Stimulated activated CD8-positive, alpha-beta memory T cell treated with anti-CD3 and anti-CD28 coated beads, Interleukin-4, amount 100 ng/mL, for 1 hour (primary cell): ENCODE measurements around the gene LYZL6.
"Not testable (repeated sequence)": the region's sequence is repeated elsewhere in the genome, so short reads cannot be mapped to it uniquely, and the experiment has no call there.

Experiments
- DNase-seq, 2 donors: peaks; one replicate each; pipeline ENCODE4 v3.0.0-alpha.2; 2020; ENCODE audit warnings: low read depth in 2 of 2, low spot score in 1 of 2

The LYZL6 gene

DNA sequence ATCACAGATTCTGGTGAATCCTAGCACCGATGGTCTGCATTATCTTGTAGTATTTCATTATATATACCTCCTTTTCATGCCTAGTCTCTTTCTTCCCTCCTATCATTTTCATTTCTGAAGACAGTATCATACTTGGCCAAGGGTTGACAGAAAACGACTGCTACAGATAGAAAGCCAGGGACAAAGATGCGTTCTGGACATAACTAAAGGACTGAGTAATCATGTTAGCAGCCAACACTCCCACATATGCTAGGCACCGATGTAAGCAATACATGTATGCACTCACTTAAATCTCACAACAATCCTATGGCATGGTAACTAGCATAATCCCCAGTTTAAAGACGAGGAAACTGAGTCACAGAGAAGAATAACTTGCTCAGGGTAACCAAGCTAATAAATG is 35.8 kb downstream of the LYZL6 start:
- DNase-seq: no peak

DNA sequence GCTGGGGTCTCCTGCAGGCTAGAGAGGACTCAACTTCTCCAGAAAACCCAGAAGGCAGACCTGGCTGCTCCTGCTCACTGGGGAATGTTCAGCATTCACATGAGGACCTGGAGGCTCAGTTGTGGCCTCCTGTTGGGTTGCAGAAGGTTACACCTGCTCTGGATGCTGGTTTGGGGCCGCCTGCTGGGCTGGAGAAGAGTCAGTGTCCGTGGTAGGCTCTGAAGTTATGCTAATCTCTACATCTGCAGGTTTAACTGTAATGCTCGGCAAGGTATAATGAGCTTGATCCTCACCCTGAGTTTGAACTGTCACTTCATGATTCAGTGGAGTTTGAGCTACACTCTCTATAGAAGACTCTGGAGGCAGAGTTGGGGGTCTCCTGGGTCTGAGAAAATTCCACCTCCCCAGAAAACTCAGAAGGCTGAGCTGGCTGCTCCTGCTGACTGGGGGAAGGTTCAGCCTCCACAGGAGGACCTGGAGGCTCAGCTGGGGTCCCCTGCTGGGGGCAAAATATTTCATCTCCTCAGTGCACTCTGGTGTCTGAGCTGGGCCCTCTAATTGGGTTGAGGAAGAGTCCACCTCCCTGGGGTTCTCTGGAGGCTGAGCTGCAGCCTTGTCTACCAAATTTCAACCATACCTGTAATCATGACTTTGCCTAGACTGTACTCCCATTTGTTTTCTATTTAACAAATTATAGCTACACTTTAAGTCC is 36.4 kb downstream of the LYZL6 start:
- no peak for DNase-seq

DNA sequence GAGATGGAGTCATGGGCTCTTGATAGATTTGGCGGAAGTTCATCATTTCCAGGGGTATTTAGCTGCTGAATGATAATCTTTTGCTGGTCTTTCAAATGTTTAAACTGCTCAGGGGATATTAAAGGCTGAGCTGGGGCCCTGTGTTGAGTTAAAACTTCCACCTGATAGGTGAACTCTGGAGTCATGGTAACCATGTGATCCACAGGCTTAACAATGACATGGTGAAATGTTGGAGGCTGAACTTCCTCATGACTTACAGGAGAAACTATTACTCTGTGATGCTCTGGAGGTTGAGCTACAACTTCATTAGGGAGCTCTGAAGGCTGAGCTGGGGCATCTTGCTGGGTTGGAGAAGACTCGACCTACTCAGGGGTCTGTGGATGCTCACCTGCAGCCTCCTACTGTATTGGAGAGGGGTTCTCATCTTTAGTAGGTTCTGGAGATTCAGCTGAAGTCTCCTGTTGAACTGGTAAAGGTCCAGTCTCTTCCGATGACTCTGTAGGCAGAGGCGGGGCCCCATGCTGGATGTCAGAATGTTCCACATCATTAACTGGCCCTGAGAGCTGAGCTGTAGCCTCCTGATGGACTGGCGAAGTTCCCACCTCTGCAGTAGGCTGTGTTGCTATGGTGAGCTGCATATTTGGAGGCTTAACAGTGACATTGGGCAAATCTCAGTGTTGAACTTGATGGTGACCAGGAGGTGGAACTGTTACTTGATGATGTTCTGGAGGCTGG is 37.2 kb downstream of the LYZL6 start:
- DNase-seq: no peak

DNA sequence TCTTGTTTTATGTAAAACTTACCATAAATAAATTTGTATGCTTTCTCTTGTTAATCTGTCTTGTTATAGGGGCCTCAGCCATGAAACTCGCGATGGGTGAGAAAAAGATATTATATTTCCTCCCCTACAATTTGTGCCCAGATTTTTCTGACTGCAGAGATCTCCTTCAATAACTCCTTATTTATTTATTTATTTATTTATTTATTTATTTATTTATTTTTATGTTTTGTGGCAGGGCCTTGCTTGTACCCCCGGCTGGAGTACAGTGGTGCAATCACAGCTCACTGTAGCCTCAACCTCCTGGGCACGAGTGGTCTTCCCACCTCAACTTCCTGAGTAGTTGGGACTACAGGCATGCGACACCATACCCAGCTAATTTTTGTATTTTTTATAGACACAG is 40.1 kb downstream of the LYZL6 start:
- no peak for DNase-seq

DNA sequence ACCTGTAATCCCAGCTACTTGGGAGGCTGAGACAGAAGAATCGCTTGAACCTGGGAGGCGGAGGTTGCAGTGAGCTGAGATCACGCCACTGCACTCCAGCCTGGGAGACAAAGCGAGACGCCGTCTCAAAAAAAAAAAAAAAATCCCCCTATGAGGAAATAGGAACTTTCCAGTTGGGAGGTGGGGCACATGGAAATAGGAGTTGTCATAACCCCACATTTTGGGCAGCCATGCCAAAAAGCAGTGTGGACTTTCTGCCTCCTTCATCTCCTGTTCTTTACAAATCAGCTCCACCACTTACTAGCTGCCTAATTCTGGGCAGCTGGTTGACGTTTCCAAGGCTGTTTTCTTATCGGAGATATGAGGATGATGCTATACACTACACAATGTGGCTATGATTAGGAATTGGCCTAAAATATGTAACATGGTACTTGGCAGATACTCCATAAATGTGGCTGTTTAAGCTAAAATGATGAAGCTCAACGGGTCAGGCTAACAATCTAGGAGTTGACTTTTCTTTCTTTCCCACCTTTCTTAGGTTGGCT is 41.8 kb downstream of the LYZL6 start:
- no peak for DNase-seq

DNA sequence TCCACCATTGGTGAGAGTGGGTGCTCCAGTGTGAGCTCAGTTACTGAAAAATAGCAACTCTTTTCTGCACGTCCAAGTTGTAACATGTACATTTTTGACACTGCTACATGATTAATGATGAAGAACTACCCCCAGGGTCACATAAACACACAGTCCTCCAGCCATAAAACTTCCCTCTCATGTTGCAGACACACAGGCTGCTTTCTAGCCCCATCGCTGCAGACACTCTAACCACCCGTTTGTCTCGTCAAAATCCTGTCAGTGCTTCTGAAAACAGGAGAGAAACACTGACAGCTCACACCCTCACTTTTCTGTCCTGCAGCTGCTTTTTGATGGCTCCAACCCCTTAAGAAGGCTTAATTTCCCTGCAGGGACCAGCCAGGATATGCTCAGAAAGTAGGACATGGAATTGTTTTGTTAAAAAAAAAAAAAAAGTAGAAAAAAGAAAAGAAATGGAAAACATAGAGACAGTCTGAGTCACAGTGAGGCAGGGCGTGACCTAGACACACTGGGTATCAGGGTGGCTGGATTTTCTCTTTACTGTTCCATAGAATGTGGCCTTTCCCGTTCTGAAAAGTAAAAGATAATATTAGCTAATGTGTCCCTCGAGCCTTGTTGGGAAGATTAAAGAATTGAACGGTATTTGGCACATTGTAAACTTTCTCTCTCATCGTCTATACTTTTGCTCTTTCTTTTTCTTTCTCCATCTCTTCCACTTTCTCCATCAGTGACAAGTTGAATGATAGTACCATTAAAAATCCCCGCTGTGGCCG is 42.6 kb downstream of the LYZL6 start:
- no peak for DNase-seq

DNA sequence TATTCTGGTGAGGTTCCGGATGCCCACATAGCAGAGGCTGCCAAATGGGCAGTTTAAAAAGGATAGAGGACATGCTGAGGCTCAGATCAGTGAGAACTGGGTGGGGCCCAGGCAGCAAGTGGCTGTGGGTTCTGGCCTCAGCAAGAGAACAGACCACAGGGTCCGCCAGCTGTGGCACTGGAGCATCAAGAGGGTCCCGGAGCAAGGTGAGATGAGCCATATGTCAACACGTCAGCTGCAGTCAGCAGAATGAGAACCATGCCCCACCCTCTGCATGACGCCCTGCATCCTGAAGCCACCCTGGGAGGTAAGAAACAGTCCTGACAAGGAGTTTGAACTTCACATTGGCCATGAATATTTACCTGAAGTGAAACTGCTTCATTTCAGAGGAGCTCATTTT is 43.2 kb downstream of the LYZL6 start:
- no peak for DNase-seq

DNA sequence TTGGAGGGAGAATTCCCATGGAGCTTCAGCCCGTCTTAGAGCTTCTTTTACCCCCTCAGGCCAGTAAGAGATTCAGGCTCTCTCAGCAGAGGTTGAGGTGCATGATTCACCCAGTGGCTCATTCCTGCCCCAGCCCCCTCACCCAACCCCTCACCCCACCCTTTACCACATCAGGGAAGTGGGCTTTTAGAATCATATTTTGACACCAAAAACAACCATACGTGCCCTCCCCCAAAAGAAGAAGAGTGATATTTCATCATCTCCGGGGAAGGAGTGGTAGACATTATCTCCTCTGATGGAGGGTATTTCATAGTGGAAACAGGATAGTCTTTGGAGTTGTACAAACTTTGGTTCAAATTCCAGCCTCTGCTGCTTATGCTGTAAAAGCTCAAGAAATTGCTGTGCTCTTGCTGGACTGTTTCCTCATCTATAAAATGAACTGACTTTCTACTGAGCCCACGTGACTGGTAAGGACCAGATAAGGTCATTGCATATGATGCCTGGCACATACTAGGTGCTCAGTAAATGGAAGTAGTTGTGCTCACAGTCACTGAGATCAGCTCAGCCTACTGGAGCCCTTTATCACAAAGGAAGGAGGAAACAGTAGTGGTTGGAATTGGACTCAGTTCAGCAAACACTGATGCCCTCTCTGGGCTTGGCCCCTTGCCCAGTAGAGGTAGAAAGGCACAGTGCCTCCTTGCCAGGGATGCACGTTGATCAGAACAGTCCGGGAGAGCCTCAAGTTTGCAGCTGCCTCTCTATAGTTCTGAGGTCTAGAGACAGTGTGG is 45.0 kb downstream of the LYZL6 start:
- no peak for DNase-seq

DNA sequence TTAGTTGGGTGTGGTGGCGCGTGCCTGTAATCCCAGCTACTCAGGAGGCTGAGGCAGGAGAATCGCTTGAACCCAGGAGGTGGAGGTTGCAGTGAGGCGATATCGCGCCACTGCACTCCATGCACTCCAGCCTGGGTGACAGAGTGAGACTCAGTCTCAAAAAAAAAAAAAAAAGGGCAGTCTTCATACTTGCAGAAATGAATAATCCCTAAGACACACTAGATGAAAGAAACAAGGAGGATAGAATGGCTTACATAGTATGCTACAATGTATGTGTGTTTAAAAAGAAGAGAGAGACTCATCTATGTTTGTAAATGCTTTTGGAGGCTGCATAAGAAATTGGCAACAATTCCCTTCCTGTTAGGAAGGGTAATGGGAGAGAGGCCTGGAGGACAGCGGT is 45.7 kb downstream of the LYZL6 start:
- DNase-seq: not testable (repeated sequence)

DNA sequence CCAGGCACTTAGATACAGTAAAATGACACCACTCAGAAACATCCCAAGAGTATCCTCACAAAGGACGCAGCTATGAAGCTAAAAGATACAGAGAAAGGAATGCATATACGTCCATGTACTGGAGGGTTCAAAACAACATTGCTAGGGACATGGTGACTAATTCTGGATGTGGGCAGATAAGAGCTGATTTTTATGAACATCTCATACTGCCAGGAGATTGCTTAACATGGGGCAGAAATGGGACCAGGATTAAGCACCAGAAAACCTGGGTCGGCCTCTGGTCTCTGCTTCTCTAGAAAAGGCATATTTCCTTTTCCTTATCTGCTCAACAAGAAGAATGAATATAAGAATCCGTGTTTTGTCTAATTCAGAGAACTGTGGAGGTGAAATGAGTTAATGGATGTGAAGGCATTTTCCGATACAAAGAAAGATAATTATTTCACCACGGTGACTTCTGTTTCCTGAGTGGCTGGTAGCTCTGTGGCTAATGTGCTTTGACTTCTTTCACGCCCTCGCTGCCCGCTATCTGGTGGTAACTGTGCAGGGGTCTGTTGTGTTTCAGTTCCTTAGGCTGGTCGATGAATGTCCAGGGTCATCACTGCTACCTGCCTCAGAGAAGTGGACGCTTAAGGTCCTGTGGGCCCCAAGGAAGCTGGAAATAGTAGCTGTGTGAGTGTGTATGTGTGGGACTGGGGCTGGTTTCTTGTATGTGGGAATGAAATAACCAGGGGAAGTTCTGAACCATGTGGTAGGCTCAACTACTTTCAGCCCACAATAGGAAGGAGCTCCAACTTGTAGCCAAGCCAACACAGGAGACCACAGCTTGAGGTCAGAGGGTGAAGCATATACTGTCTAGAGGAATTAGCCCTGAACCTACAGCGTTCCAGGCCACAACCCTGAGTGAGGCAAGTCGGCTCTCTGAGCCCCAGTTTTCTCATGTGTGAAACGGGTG is 47.6 kb downstream of the LYZL6 start:
- DNase-seq: no peak

DNA sequence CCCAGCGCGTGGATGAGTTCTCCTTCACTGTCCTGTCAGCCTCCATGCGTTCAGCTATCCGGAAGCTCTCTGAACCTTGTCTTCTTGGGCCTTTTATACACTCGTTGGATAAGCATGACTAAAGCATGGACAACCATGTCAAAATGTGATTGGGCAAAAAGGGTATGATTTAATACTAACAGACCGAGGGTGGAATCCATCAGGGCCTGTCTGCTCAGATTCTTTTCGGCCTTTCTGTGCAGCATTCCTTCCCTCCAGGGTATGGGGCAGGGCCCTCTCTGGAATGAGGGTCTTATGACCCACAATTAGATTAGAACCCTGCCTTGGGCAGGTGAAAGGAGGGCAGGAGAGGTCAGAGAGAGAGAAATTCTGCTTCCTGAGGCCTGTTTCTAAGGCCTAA is 49.3 kb downstream of the LYZL6 start:
- no peak for DNase-seq

DNA sequence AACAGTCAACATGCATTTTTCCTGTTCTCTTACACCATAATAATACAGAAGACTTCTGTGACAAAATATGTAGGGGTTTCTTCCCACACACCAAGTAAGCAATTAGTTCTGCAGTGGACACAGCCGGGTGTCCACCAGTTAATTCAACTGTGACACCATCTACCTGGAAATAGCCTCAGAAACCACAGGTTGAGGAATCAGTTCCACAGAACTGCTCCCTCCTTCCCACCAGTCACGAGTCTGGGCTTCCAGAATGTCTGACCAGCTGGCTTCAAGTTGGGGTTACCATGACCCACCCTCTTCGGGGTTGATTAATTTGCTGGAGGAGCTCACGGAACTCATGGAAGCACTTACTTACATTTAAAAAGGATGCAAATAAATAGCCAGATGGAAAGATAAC is 49.8 kb downstream of the LYZL6 start:
- DNase-seq: no peak

DNA sequence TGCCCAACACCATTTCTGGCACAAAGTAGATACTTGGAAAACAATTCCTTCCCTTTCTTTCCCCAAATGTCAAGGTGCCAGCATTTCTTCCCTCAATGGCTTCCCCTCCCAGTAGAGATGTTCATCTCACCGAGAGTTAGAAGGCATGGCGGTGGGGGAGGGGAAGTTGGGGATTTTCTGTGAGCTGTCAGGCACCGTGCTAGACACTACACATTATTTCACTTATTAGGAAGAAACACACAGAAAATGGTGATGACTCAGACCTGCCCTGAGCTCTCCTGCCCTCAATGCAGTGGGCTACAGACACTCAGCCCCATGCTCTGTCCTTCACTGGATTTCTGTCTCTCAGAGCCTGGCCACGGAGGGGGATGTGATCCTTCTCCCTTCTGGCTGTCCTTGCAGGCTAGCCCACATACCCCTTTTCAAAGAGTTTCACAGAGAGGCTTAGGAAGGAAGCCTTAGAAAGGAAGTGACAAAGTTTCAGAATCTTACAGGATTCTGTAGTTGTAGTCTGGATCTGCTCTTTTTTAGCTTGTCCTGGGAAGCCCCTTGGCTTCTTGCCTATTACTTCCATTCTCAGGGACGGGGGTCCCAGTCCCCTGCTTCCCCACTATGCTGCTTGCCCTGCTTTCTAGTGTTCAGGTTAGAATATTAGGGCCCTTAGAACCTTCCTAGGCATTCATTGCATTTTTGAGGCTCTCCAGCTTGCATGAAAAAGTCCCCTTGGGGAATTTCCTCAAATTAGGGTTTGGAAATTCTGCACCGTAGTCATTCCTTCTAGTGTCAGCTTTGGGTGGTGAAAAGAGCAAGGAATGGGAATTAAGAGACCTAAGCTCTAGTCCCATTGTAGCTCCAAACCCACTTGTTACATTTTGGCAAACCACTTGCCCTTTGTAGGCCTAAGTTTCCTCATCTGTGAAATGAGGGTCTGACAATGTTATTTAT is 51.1 kb downstream of the LYZL6 start:
- peak in 1 of 2 donors; percentile 54 for DNase-seq

DNA sequence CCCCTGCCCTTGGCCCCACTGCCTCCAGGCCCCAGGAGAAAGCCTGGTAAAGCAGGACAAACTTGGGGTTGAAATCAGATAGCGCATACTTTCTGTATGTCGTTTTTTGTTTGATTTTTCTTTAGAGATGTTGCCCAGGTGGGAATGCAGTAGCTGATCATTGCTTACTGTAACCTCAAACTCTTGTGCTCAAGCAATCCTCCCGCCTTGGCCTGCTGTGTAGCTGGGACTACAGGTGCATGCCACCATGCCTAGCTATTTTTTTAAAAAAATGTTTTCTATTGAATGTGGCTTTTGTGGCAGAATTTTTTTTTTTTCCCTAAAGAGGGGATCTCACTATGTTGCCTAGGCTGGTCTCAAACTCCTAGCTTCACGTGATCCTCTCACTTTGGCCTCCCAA is 52.2 kb downstream of the LYZL6 start:
- no peak for DNase-seq

DNA sequence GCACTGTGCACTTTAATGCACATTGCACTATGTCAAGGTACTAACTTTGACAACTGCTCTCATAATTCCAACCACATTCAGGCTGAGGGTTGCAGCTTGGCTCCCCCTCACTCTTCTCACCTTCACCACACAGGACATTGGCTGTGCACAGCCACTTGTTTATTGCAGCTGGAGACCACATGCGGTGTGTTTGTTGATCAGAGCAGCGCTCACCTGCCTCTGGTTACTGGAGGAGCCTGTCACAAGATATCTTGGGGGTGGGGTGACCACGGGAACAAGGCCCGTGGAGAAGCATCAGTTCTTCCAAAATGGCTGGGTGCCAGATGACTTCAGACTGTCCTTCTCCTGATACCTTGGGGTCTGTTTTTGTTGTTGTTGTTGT is 52.7 kb downstream of the LYZL6 start:
- peak in 1 of 2 donors; percentile 30 for DNase-seq

DNA sequence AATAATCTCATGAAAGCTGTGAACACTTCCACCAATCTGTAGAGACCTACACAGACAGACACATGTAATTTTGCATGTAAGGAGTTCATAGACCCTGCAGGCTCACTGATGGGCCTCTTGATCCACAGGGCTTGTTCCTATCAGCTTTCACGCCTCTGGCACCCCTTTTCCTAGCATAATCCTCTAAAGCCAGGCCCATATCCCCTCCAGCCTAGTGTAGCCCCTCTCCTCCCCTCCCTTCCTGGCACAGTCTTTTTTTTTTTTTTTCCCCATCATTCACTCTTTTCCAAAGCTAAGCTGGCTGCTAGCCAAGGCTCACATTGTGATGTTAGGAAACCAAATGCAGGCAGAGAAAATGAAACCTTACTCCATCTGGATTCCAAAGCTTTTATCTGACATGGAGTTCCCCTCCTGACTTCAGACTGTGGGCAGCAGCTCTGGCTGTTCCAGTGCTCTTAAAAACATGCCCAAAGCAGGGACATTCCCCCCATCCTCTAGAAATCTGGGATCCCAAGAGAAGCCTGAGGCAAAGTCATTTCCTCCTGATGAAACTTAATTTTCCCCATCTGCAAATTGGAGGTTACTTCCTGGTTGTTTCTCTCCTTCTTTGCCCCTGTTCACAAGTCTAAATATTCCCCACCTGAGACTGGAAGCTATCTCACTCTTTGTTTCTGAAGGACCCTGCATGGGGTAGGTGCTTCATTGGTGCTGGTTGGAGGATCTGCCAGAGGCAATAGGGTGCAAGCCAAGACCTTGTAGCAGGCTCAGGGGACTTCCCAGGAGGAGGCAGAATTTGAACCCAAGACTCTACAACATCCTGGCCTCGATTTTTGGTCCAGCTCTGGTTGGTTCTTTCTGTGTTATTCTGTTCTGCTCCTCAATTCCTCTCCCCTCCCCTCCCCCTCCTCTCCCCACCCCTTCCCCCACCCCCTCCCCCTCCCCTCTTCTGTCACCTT is 53.4 kb downstream of the LYZL6 start:
- no peak for DNase-seq

DNA sequence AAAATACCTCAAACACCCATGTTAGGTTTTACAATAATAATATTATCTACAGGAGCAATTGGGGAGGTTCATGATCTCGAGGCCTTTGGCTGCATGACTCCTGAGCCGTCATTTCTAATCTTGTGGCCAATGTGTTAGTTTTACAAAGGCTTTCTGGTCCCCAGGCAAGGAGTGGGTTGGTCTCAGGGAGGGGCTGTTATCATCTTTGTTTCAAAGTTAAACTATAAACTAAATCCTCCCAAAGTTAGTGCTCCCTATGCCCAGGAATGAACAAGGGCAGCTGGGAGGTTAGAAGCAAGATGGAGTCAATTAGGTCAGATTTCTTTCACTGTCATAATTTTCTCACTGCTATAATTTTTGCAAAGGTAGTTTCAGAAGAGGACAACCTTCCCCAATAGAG is 54.3 kb downstream of the LYZL6 start:
- no peak for DNase-seq
